ENCODE data around the gene TSPAN14. TPM values are rescaled to one million over a fixed set of nuclear protein-coding genes. Genes with fewer than 3 reads are reported as not detected.
A peak's percentile ranks its signal among the peaks of the same experiment; 100 is the strongest.

Gene TSPAN14
- polyA plus RNA-seq, 1 donor (not counting 4 experiments of a cell fraction or from before 2014, with no cell fraction given): 71.1 TPM

- H3K27ac ChIP-seq (ENCODE audit: control insufficient read depth, insufficient read depth, low read length): peak overlapping the region; percentile 84
- H3K27me3 ChIP-seq (ENCODE audit: control insufficient read depth, extremely low read depth, insufficient read depth, low read length): no peaks in the 10 kb centered on the region
- dilution Hi-C loops (cut with MboI; ENCODE audit: extremely low pct_ligation_motif_present, low sequenced_read_pairs): no loop called here
Measured at GRCh38 chr10:80457554-80458262, 3.6 kb downstream of the TSPAN14 start.

GRCh38 chr10:80458263-80458625 is 4.1 kb downstream of the TSPAN14 start:
- TF ChIP-seq EZH2 (IDR thresholded peaks at IDR 0.05; ENCODE audit: low read length): no peak
- TF ChIP-seq CTCF (optimal IDR thresholded peaks at IDR 0.05 in 1 of 3, IDR thresholded peaks at IDR 0.05 in 1 of 3, conservative IDR thresholded peaks at IDR 0.05 in 1 of 3; ENCODE audit: extremely low read depth in 1 of 3, insufficient read depth in 2 of 3, low read length in 3 of 3): no peak
- Histone ChIP-seq H3K36me3 (ENCODE audit: control insufficient read depth in 2 of 2, extremely low read depth in 1 of 2, insufficient read depth in 2 of 2, low read length in 2 of 2) (peaks cover 2 to 3% of the 10 kb centered on the region in 2 experiments), H4K20me1 (ENCODE audit: control insufficient read depth, extremely low read depth, insufficient read depth, low read length) (peaks cover 24% of the 10 kb centered on the region), H3K4me1 (ENCODE audit: control insufficient read depth, extremely low read depth, insufficient read depth, low read length) (peaks cover 76% of the 10 kb centered on the region), H3K9me1 (ENCODE audit: control insufficient read depth, extremely low read depth, insufficient read depth, low read length) (peaks cover 6% of the 10 kb centered on the region), H3K27me3 (ENCODE audit: control insufficient read depth, extremely low read depth, insufficient read depth, low read length) (no peaks in the 10 kb centered on the region), H2AFZ (ENCODE audit: control insufficient read depth, low read length) (no peak overlapping the region), H3K79me2 (ENCODE audit: control insufficient read depth, insufficient read depth, low read length) (peaks cover 89% of the 10 kb centered on the region), H3K27ac (ENCODE audit: control insufficient read depth, insufficient read depth, low read length) (peak overlapping the region; percentile 84), H3K9ac (ENCODE audit: control insufficient read depth, extremely low read depth, insufficient read depth, low read length) (peak overlapping the region; percentile 72), H3K9me3 (ENCODE audit: control insufficient read depth, low read depth, low read length) (no peaks in the 10 kb centered on the region), H3K4me3 (ENCODE audit: control insufficient read depth in 2 of 3, extremely low read depth in 1 of 3, insufficient read depth in 2 of 3, low read depth in 1 of 3, low read length in 3 of 3) (peak overlapping the region; percentile 12 to 47 (median 13)), H3K4me2 (ENCODE audit: control insufficient read depth, extremely low read depth, insufficient read depth, low read depth, low read length) (peak overlapping the region; percentile 83)
- FAIRE-seq (no peak), DNase-seq (ENCODE audit: low read depth, low spot score) (no peak)
- dilution Hi-C loops (cut with MboI; ENCODE audit: extremely low pct_ligation_motif_present, low sequenced_read_pairs): no loop called here

More at GRCh38 chr10:80457554-80458262, 3.6 kb downstream of the TSPAN14 start:
- DNase-seq (ENCODE audit: low read depth, low spot score): no peak
- H3K4me2 ChIP-seq (ENCODE audit: control insufficient read depth, extremely low read depth, insufficient read depth, low read depth, low read length): peak overlapping the region; percentile 83
- peak; percentile 32 for FAIRE-seq
- TF ChIP-seq EZH2 (IDR thresholded peaks at IDR 0.05; ENCODE audit: low read length) (no peak), CTCF (optimal IDR thresholded peaks at IDR 0.05 in 1 of 3, IDR thresholded peaks at IDR 0.05 in 1 of 3, conservative IDR thresholded peaks at IDR 0.05 in 1 of 3; ENCODE audit: extremely low read depth in 1 of 3, insufficient read depth in 2 of 3, low read length in 3 of 3) (peak; percentile 53 to 61 (median 57))
- H3K9me3 ChIP-seq (ENCODE audit: control insufficient read depth, low read depth, low read length): no peaks in the 10 kb centered on the region
- H3K4me3 ChIP-seq (ENCODE audit: control insufficient read depth in 2 of 3, extremely low read depth in 1 of 3, insufficient read depth in 2 of 3, low read depth in 1 of 3, low read length in 3 of 3): peak overlapping the region; percentile 12 to 47 (median 13)
- H3K36me3 ChIP-seq (ENCODE audit: control insufficient read depth in 2 of 2, extremely low read depth in 1 of 2, insufficient read depth in 2 of 2, low read length in 2 of 2): peaks cover 2% of the 10 kb centered on the region in 2 experiments
- H3K4me1 ChIP-seq (ENCODE audit: control insufficient read depth, extremely low read depth, insufficient read depth, low read length): peaks cover 76% of the 10 kb centered on the region
- no peak overlapping the region for H2AFZ ChIP-seq (ENCODE audit: control insufficient read depth, low read length)
- peaks cover 6% of the 10 kb centered on the region for H3K9me1 ChIP-seq (ENCODE audit: control insufficient read depth, extremely low read depth, insufficient read depth, low read length)
- peaks cover 19% of the 10 kb centered on the region for H4K20me1 ChIP-seq (ENCODE audit: control insufficient read depth, extremely low read depth, insufficient read depth, low read length)
- peak overlapping the region; percentile 72 for H3K9ac ChIP-seq (ENCODE audit: control insufficient read depth, extremely low read depth, insufficient read depth, low read length)
- H3K79me2 ChIP-seq (ENCODE audit: control insufficient read depth, insufficient read depth, low read length): peaks cover 84% of the 10 kb centered on the region
